Measurements from ENCODE around the gene CSRNP3.

DNA sequence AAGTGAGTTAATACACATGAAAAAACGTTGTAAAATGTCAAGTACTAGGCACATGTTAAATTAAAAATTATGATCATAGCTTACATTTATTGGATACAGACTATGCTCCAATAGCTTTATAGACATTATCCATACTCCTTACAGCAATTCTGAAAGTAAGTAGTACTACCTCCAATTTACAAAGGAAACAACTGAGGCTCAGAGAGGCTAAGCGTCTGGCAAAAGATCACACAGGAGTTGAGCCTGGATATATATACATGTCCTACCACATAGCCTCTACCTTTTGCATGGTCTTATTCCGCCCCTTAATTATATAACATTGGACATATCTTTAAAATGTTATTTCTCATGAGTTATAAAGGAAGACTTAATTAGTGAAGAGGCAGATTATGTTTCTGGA, 127.3 kb downstream of the CSRNP3 start:
- TF ChIP-seq POLR2AphosphoS5 (IDR thresholded peaks at IDR 0.05; ENCODE audit: low read depth, low read length) = no peak
- TF ChIP-seq REST (IDR thresholded peaks at IDR 0.05; ENCODE audit: insufficient read depth in 1 of 2, low read depth in 2 of 2, low read length in 2 of 2) = no peak
- no peak for TF ChIP-seq TAF1 (IDR thresholded peaks at IDR 0.05; ENCODE audit: borderline replicate concordance, insufficient read depth, low read length)
- TF ChIP-seq SIN3A (IDR thresholded peaks at IDR 0.05; ENCODE audit: borderline replicate concordance, insufficient read depth, low read length) = no peak
